HT-29 (cell line): ENCODE data around the gene SPATA33. TPM values are rescaled to one million over a fixed set of nuclear protein-coding genes. Genes with fewer than 3 reads are reported as not detected.
"Not testable (repeated sequence)": the region's sequence is repeated elsewhere in the genome, so short reads cannot be mapped to it uniquely, and the experiment has no call there.

ENCODE experiments used
- DNase-seq: peaks from one replicate; pipeline ENCODE4 v3.0.0-alpha.2; 2015; ENCODE audit warnings: low spot score
- total RNA-seq: library from RNA; depleted of rRNA; stranded (reverse); fragments of >200 nt; shearing (Covaris generic); gene quantifications from 2 replicates; pipeline ENCODE4 v1.2.3, GENCODE V29; 2014

SPATA33 gene
- total RNA-seq, 1 experiment from 2014 or later: 12.5 TPM

- DNase-seq: peak; percentile 29
Measured at GRCh38 chr16:89658221-89658879, 714 bp downstream of the SPATA33 start.

- DNase-seq: no peak
Measured at GRCh38 chr16:89660146-89660545, 2.5 kb downstream of the SPATA33 start.

GRCh38 chr16:89661215-89661614 is 3.6 kb downstream of the SPATA33 start:
- no peak for DNase-seq

GRCh38 chr16:89664238-89664637 is 6.6 kb downstream of the SPATA33 start:
- not testable (repeated sequence) for DNase-seq

- peak; percentile 65 for DNase-seq
Measured at GRCh38 chr16:89667000-89667399, 9.4 kb downstream of the SPATA33 start.

- no peak for DNase-seq
Measured at GRCh38 chr16:89667633-89668032, 10.0 kb downstream of the SPATA33 start.

GRCh38 chr16:89668790-89669158 is 11.1 kb downstream of the SPATA33 start:
- no peak for DNase-seq

- no peak for DNase-seq
Measured at GRCh38 chr16:89669755-89670154, 12.1 kb downstream of the SPATA33 start.

GRCh38 chr16:89670496-89671431 is 13.1 kb downstream of the SPATA33 start:
- DNase-seq: no peak

GRCh38 chr16:89671565-89671964 is 13.9 kb downstream of the SPATA33 start:
- DNase-seq: not testable (repeated sequence)

GRCh38 chr16:89672177-89672941 is 14.7 kb downstream of the SPATA33 start:
- DNase-seq: no peak

GRCh38 chr16:89678258-89678657 is 20.6 kb downstream of the SPATA33 start:
- no peak for DNase-seq

GRCh38 chr16:89685916-89686315 is 28.3 kb downstream of the SPATA33 start:
- DNase-seq: no peak

- peak; percentile 91 for DNase-seq
Measured at GRCh38 chr16:89686520-89687091, 29.0 kb downstream of the SPATA33 start, which contains the start of gene CDK10. CDK10 (plus strand) TSS chr16:89686689; CDS start chr16:89686711, 22 bp downstream.

- peak; percentile 94 for DNase-seq
Measured at GRCh38 chr16:89687092-89687940, 29.7 kb downstream of the SPATA33 start.

GRCh38 chr16:89688395-89688794 is 30.8 kb downstream of the SPATA33 start:
- no peak for DNase-seq

- DNase-seq: no peak
Measured at GRCh38 chr16:89689142-89689541, 31.5 kb downstream of the SPATA33 start.

GRCh38 chr16:89689621-89690020 is 32.0 kb downstream of the SPATA33 start:
- not testable (repeated sequence) for DNase-seq

- DNase-seq: no peak
Measured at GRCh38 chr16:89690392-89690901, 32.8 kb downstream of the SPATA33 start.

GRCh38 chr16:89691231-89691985 is 33.8 kb downstream of the SPATA33 start:
- no peak for DNase-seq
